Body of pancreas (tissue), 4 donors: Measurements from ENCODE around the gene XRCC5. TPM values are rescaled to one million over a fixed set of nuclear protein-coding genes. Genes with fewer than 3 reads are reported as not detected.

Source experiments
- ATAC-seq: fragments of 150-250 bp; one replicate; pipeline ENCODE4 v1.9.1; 2016
- DNase-seq, 4 donors: peaks; one replicate each; pipeline ENCODE4 v3.0.0-alpha.2; 2019
- H3K27ac ChIP-seq, 4 donors: fragments of 200-600 bp; sonication (generic); 1 replicate in 3 of 4; 2 replicates in 1 of 4; pipeline versions ENCODE4 v1.5.1 to v1.6.1; 2016 to 2019; ENCODE audit warnings: mild to moderate bottlenecking in 1 of 4, mixed read lengths in 1 of 4, moderate library complexity in 1 of 4
- H3K27me3 ChIP-seq, 2 donors: fragments of 200-600 bp; sonication (generic); one replicate each; pipeline ENCODE4 v1.6.0; 2016; ENCODE audit warnings: mild to moderate bottlenecking in 1 of 2
- H3K36me3 ChIP-seq, 2 donors: fragments of 200-600 bp; sonication (generic); replicated peaks in 1 of 2; 2 replicates each; pipeline ENCODE4 v1.5.1; 2016; ENCODE audit warnings: low read depth in 2 of 2; ENCODE audit not compliant: insufficient read depth in 1 of 2
- H3K4me1 ChIP-seq: fragments of 200-600 bp; sonication (generic); one replicate; pipeline ENCODE4 v1.6.0; 2016
- H3K4me3 ChIP-seq, 2 donors: fragments of 200-600 bp; sonication (generic); 1 replicate in 1 of 2; 2 replicates in 1 of 2; pipeline ENCODE4 v1.5.1; 2016 to 2019
- H3K9me3 ChIP-seq, 3 donors: fragments of 200-600 bp; sonication (generic); 1 replicate in 2 of 3; 2 replicates in 1 of 3; pipeline ENCODE4 v1.5.1; 2016
- CTCF ChIP-seq, 7 experiments: fragments of 450-650 bp in 4 of 7; fragments of 200-600 bp in 3 of 7; sonication (generic) in 3 of 7; IDR thresholded peaks; one replicate each; pipeline ENCODE4 v1.5.1; 2016 to 2019; ENCODE audit warnings: antibody characterized with exemption in 7 of 7
- POLR2A ChIP-seq, 3 donors: fragments of 450-650 bp; IDR thresholded peaks; one replicate each; pipeline ENCODE4 v1.6.1; 2016; ENCODE audit warnings: antibody characterized with exemption in 3 of 3, mild to moderate bottlenecking in 2 of 3
- WGBS, 2 donors: methylation state at CpG; one replicate each; pipeline ENCODE4 v1.1.5; 2017; 5-methylcytosine and 5-hydroxymethylcytosine counted together
- intact Hi-C: fragments of 100-400 bp; cut with DNase I; formaldehyde crosslinking; loops from one replicate; pipeline ENCODE4 v1.15.1; 2023
- total RNA-seq, 2 donors: library from RNA; depleted of rRNA; stranded (reverse); fragments of >200 nt; gene quantifications; one replicate each; pipeline ENCODE4 v1.1.0, GENCODE V29; 2016

The XRCC5 gene
- total RNA-seq, 2 donors from 2014 or later, result 74.2 to 74.7 TPM

- H3K9me3 ChIP-seq, result no peaks in the 10 kb centered on the region
- WGBS, 2 donors, result 71 to 77% methylated on average over 3 of the region's 3 CpGs
- TF ChIP-seq CTCF (IDR thresholded peaks at IDR 0.05) (no peak), POLR2A (IDR thresholded peaks at IDR 0.05) (no peak)
- no peak for ATAC-seq
- H3K36me3 ChIP-seq, result no peaks in the 10 kb centered on the region
- no peak overlapping the region for H3K27ac ChIP-seq
- DNase-seq, result no peak
- H3K4me1 ChIP-seq, result peaks cover 3% of the 10 kb centered on the region
- intact Hi-C loops, result no loop called here
- H3K27me3 ChIP-seq, result no peaks in the 10 kb centered on the region
- H3K4me3 ChIP-seq, result no peak overlapping the region
Observed at GRCh38 chr2:216104691-216105090, 4.5 kb upstream of the XRCC5 start.

- ATAC-seq (no peak), DNase-seq (no peak)
- H3K36me3 ChIP-seq, result peaks cover 0 to 2% of the 10 kb centered on the region in 2 donors
- no peak overlapping the region for H3K27ac ChIP-seq
- intact Hi-C loops, result no loop called here
- WGBS, 2 donors, result 88 to 91% methylated on average over 8 of the region's 8 CpGs
- no peak overlapping the region for H3K4me3 ChIP-seq
- H3K9me3 ChIP-seq, result no peaks in the 10 kb centered on the region
- H3K4me1 ChIP-seq, result peaks cover 22% of the 10 kb centered on the region
- TF ChIP-seq CTCF (IDR thresholded peaks at IDR 0.05), result no peak
- no peaks in the 10 kb centered on the region for H3K27me3 ChIP-seq
Observed at GRCh38 chr2:216107320-216107719, 1.8 kb upstream of the XRCC5 start.

- H3K4me1 ChIP-seq, result peaks cover 23% of the 10 kb centered on the region
- H3K9me3 ChIP-seq, result no peaks in the 10 kb centered on the region
- intact Hi-C loops, result no loop called here
- H3K4me3 ChIP-seq, result no peak overlapping the region
- H3K27me3 ChIP-seq, result no peaks in the 10 kb centered on the region
- no peak overlapping the region for H3K27ac ChIP-seq
- peaks cover 0 to 2% of the 10 kb centered on the region in 2 donors for H3K36me3 ChIP-seq
- no peak for ATAC-seq
- 59 to 69% methylated on average over 13 of the region's 13 CpGs for WGBS, 2 donors
- DNase-seq, result no peak
- no peak for TF ChIP-seq POLR2A (IDR thresholded peaks at IDR 0.05)
- no peak for TF ChIP-seq CTCF (IDR thresholded peaks at IDR 0.05)
Observed at GRCh38 chr2:216107760-216108159, 1.4 kb upstream of the XRCC5 start.

- H3K9me3 ChIP-seq, result no peaks in the 10 kb centered on the region
- 53 to 62% methylated on average over 6 of the region's 6 CpGs for WGBS, 2 donors
- H3K4me3 ChIP-seq, result no peak overlapping the region
- DNase-seq (no peak), ATAC-seq (no peak)
- H3K27me3 ChIP-seq, result no peaks in the 10 kb centered on the region
- peak overlapping the region in 3 of 4 donors; percentile 73 to 93 (median 88) for H3K27ac ChIP-seq
- TF ChIP-seq POLR2A (IDR thresholded peaks at IDR 0.05), result no peak
- no peak for TF ChIP-seq CTCF (IDR thresholded peaks at IDR 0.05)
- peaks cover 0 to 4% of the 10 kb centered on the region in 2 donors for H3K36me3 ChIP-seq
- peaks cover 29% of the 10 kb centered on the region for H3K4me1 ChIP-seq
- intact Hi-C loops, result no loop called here
Observed at GRCh38 chr2:216108310-216108966, 710 bp upstream of the XRCC5 start.
